Loucy (cell line): ENCODE data around the gene NFIX.

Source experiments
- H2AFZ ChIP-seq: fragments of 200-600 bp; sonication (generic); 2 replicates; pipeline ENCODE4 v1.6.0; 2016; ENCODE audit warnings: antibody characterized with exemption, mild to moderate bottlenecking, low read length, moderate library complexity
- H3F3A ChIP-seq: fragments of 200-600 bp; 2 replicates; pipeline ENCODE4 v1.6.0; 2016; ENCODE audit warnings: antibody characterized with exemption, low read depth, mild to moderate bottlenecking
- H3K27me3 ChIP-seq: fragments of 200-600 bp; sonication (generic); 2 replicates; pipeline ENCODE4 v1.6.1; 2014; ENCODE audit warnings: low read length, mild to moderate bottlenecking; ENCODE audit not compliant: insufficient read depth, poor library complexity, severe bottlenecking
- H3K36me3 ChIP-seq: fragments of 200-600 bp; sonication (generic); 2 replicates; pipeline ENCODE4 v1.6.1; 2016; ENCODE audit warnings: low read length; ENCODE audit not compliant: insufficient read depth
- H3K4me1 ChIP-seq: fragments of 200-600 bp; sonication (generic); 2 replicates; pipeline ENCODE4 v1.5.1; 2014; ENCODE audit warnings: low read length, mild to moderate bottlenecking; ENCODE audit not compliant: insufficient read depth, poor library complexity, severe bottlenecking
- H3K4me2 ChIP-seq: fragments of 200-600 bp; sonication (generic); 2 replicates; pipeline ENCODE4 v1.6.0; 2014; ENCODE audit warnings: antibody characterized with exemption, low read length, low read depth, mild to moderate bottlenecking; ENCODE audit not compliant: poor library complexity, severe bottlenecking
- H3K4me3 ChIP-seq: fragments of 200-600 bp; sonication (generic); 2 replicates; pipeline ENCODE4 v1.5.1; 2014; ENCODE audit warnings: low read length, mild to moderate bottlenecking, mixed read lengths; ENCODE audit not compliant: poor library complexity, severe bottlenecking
- H3K79me2 ChIP-seq: fragments of 200-600 bp; sonication (generic); 2 replicates; pipeline ENCODE4 v1.6.1; 2014; ENCODE audit warnings: low read length; ENCODE audit not compliant: insufficient read depth
- H3K9ac ChIP-seq: fragments of 200-600 bp; sonication (generic); 2 replicates; pipeline ENCODE4 v1.6.0; 2014; ENCODE audit warnings: mild to moderate bottlenecking, low read depth, low read length, moderate library complexity; ENCODE audit not compliant: poor library complexity, severe bottlenecking
- H3K9me2 ChIP-seq: fragments of 200-600 bp; sonication (generic); replicated peaks from 2 replicates; pipeline ENCODE4 v1.6.1; 2016; ENCODE audit warnings: low read depth, low read length, mixed read lengths
- H3K9me3 ChIP-seq: fragments of 200-600 bp; sonication (generic); 2 replicates; pipeline ENCODE4 v1.6.1; 2014; ENCODE audit warnings: mild to moderate bottlenecking, antibody characterized with exemption, low read length, low read depth; ENCODE audit not compliant: insufficient read depth
- H4K20me1 ChIP-seq: fragments of 200-600 bp; sonication (generic); 2 replicates; pipeline ENCODE4 v1.6.0; 2014; ENCODE audit warnings: antibody characterized with exemption, low read length, mild to moderate bottlenecking; ENCODE audit not compliant: insufficient read depth, poor library complexity, severe bottlenecking
- CTCF ChIP-seq: fragments of 200-600 bp; sonication (generic); conservative IDR thresholded peaks from 2 replicates; pipeline ENCODE4 v1.5.1; 2014; ENCODE audit warnings: mild to moderate bottlenecking, antibody characterized with exemption, low read length
- EZH2phosphoT487 ChIP-seq: fragments of 200-600 bp; IDR thresholded peaks from 2 replicates; pipeline ENCODE4 v1.6.1; 2018; ENCODE audit warnings: antibody characterized with exemption, mild to moderate bottlenecking, moderate library complexity, borderline replicate concordance

The NFIX gene

GRCh38 chr19:13014921-13015280 is 19.6 kb downstream of the NFIX start:
- H3K9me3 ChIP-seq: no peaks in the 10 kb centered on the region
- H3K4me1 ChIP-seq: peaks cover 18% of the 10 kb centered on the region
- TF ChIP-seq EZH2phosphoT487 (no peak), CTCF (no peak)
- peak overlapping the region; percentile 62 for H3K9ac ChIP-seq
- H3K4me2 ChIP-seq: peak overlapping the region; percentile 89
- no peaks in the 10 kb centered on the region for H3K79me2 ChIP-seq
- H3F3A ChIP-seq: no peaks in the 10 kb centered on the region
- no peaks in the 10 kb centered on the region for H3K36me3 ChIP-seq
- no peaks in the 10 kb centered on the region for H4K20me1 ChIP-seq
- H3K9me2 ChIP-seq: no peaks in the 10 kb centered on the region
- no peak overlapping the region for H3K4me3 ChIP-seq
- no peak overlapping the region; the same call in 1 of the 2 replicates for H2AFZ ChIP-seq
- peaks cover 8% of the 10 kb centered on the region for H3K27me3 ChIP-seq

GRCh38 chr19:13015361-13016223 is 20.3 kb downstream of the NFIX start:
- Histone ChIP-seq H3K9me3 (no peaks in the 10 kb centered on the region), H3K36me3 (no peaks in the 10 kb centered on the region), H3K4me2 (no peak overlapping the region), H3K4me1 (peaks cover 18% of the 10 kb centered on the region), H4K20me1 (no peaks in the 10 kb centered on the region), H3K27me3 (peaks cover 8% of the 10 kb centered on the region), H3K9ac (no peak overlapping the region), H2AFZ (no peak overlapping the region), H3K4me3 (no peak overlapping the region), H3F3A (no peaks in the 10 kb centered on the region), H3K9me2 (no peaks in the 10 kb centered on the region), H3K79me2 (no peaks in the 10 kb centered on the region)
- TF ChIP-seq CTCF (no peak), EZH2phosphoT487 (no peak)

DNA sequence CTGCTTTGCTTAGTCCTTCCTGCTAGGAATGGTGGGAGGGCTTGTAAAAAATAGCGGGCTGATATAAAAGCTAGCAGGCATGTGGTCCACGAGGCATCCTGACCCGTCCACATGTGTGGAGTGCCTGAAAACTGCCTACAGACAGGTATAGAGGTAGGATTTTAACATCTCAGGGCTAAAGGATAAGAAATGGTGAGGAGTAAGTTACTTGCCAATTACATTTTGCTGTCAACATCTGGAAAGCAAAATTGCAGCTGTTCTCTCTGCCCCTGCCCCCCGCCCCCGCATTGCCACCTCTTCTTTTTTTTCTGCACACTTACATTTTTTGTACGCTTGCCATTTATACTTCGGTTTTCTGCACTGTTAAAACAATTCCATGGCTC is 21.0 kb downstream of the NFIX start:
- H3F3A ChIP-seq: no peaks in the 10 kb centered on the region
- no peak overlapping the region for H3K4me3 ChIP-seq
- H3K27me3 ChIP-seq: peaks cover 8% of the 10 kb centered on the region
- H2AFZ ChIP-seq: no peak overlapping the region
- H3K36me3 ChIP-seq: no peaks in the 10 kb centered on the region
- TF ChIP-seq CTCF: no peak
- no peak for TF ChIP-seq EZH2phosphoT487
- no peak overlapping the region for H3K4me2 ChIP-seq
- H3K9me2 ChIP-seq: no peaks in the 10 kb centered on the region
- no peaks in the 10 kb centered on the region for H4K20me1 ChIP-seq
- no peaks in the 10 kb centered on the region for H3K9me3 ChIP-seq
- no peak overlapping the region for H3K9ac ChIP-seq
- no peaks in the 10 kb centered on the region for H3K79me2 ChIP-seq
- peaks cover 18% of the 10 kb centered on the region for H3K4me1 ChIP-seq
